Calu3 (cell line): ENCODE measurements around the gene DLGAP1. TPM values are rescaled to one million over a fixed set of nuclear protein-coding genes. Genes with fewer than 3 reads are reported as not detected.

Source experiments
- BruUV-seq: library from RNA; stranded (reverse); fragments of 400-500 nt; replicated peaks from 2 replicates; lab custom pipeline; 2021; lab: Mats Ljungman, UMichigan
- CTCF ChIA-PET: fragments of 300-600 bp; sonication (Branson Sonifier 250); formaldehyde crosslinking; loops from one replicate; lab custom pipeline; 2022; ENCODE audit warnings: antibody characterized with exemption; lab: Charles Lee
- DNase-seq: peaks from one replicate; pipeline ENCODE4 v3.0.0; 2022
- H3K27ac Mint-ChIP-seq: one replicate; pipeline ENCODE4 v1.8.0; 2022; ENCODE audit warnings: mixed read lengths; ENCODE audit not compliant: unreplicated experiment
- H3K27me3 Mint-ChIP-seq: one replicate; pipeline ENCODE4 v1.8.0; 2022; ENCODE audit warnings: mixed read lengths; ENCODE audit not compliant: unreplicated experiment
- H3K36me3 Mint-ChIP-seq: one replicate; pipeline ENCODE4 v1.8.0; 2022; ENCODE audit warnings: mild to moderate bottlenecking, moderate library complexity, mixed read lengths; ENCODE audit not compliant: insufficient read depth, unreplicated experiment
- H3K4me1 Mint-ChIP-seq: one replicate; pipeline ENCODE4 v1.8.0; 2022; ENCODE audit warnings: mild to moderate bottlenecking, low read depth, mixed read lengths; ENCODE audit not compliant: unreplicated experiment
- H3K4me3 Mint-ChIP-seq: one replicate; pipeline ENCODE4 v1.8.0; 2022; ENCODE audit warnings: mild to moderate bottlenecking, low read depth, moderate library complexity, mixed read lengths; ENCODE audit not compliant: unreplicated experiment
- H3K9me3 Mint-ChIP-seq: one replicate; pipeline ENCODE4 v1.8.0; 2022; ENCODE audit warnings: low read depth, mixed read lengths; ENCODE audit not compliant: unreplicated experiment
- CTCF ChIP-seq: fragments of 200-600 bp; IDR thresholded peaks from one replicate; pipeline ENCODE4 v1.8.0; 2022; ENCODE audit warnings: antibody characterized with exemption; ENCODE audit not compliant: unreplicated experiment
- intact Hi-C: fragments of 100-400 bp; cut with micrococcal nuclease; formaldehyde crosslinking; loops from one replicate; pipeline ENCODE4 v1.10.0; 2022; ENCODE audit not compliant: unreplicated experiment
- total RNA-seq: library from RNA; stranded (reverse); gene quantifications from 2 replicates; pipeline ENCODE4 v1.2.3, GENCODE V29; 2022

The DLGAP1 gene
- total RNA-seq, 1 experiment from 2014 or later: 9.0 TPM

GRCh38 chr18:3960977-3961376 is 494.1 kb downstream of the DLGAP1 start:
- Mint-ChIP-seq H3K27me3 (no peaks in the 10 kb centered on the region), H3K9me3 (no peaks in the 10 kb centered on the region), H3K27ac (no peak overlapping the region), H3K36me3 (no peaks in the 10 kb centered on the region), H3K4me1 (peaks cover 1% of the 10 kb centered on the region), H3K4me3 (no peak overlapping the region)
- no peak for TF ChIP-seq CTCF
- no TSS peak for BruUV-seq
- DNase-seq: no peak
- intact Hi-C loops: no loop called here
- CTCF ChIA-PET: no interaction called here

- Mint-ChIP-seq H3K36me3 (no peaks in the 10 kb centered on the region), H3K9me3 (no peaks in the 10 kb centered on the region), H3K4me1 (no peaks in the 10 kb centered on the region), H3K27me3 (no peaks in the 10 kb centered on the region), H3K27ac (no peak overlapping the region), H3K4me3 (no peak overlapping the region)
- DNase-seq: no peak
- intact Hi-C loops: no loop called here
- CTCF ChIA-PET: no interaction called here
- no peak for TF ChIP-seq CTCF
- BruUV-seq: no TSS peak
Measured at GRCh38 chr18:3960142-3960541, 495.0 kb downstream of the DLGAP1 start.

GRCh38 chr18:3952031-3952430 is 503.1 kb downstream of the DLGAP1 start:
- CTCF ChIA-PET: no interaction called here
- no peaks in the 10 kb centered on the region for H3K4me1 Mint-ChIP-seq
- DNase-seq: no peak
- no peak overlapping the region for H3K4me3 Mint-ChIP-seq
- no TSS peak for BruUV-seq
- intact Hi-C loops: no loop called here
- H3K27ac Mint-ChIP-seq: no peak overlapping the region
- TF ChIP-seq CTCF: no peak
- no peaks in the 10 kb centered on the region for H3K36me3 Mint-ChIP-seq
- no peaks in the 10 kb centered on the region for H3K27me3 Mint-ChIP-seq
- no peaks in the 10 kb centered on the region for H3K9me3 Mint-ChIP-seq

GRCh38 chr18:3950668-3951404 is 504.3 kb downstream of the DLGAP1 start:
- BruUV-seq: no TSS peak
- TF ChIP-seq CTCF: no peak
- no peaks in the 10 kb centered on the region for H3K9me3 Mint-ChIP-seq
- H3K36me3 Mint-ChIP-seq: no peaks in the 10 kb centered on the region
- no peak overlapping the region for H3K4me3 Mint-ChIP-seq
- no peaks in the 10 kb centered on the region for H3K27me3 Mint-ChIP-seq
- no peak overlapping the region for H3K27ac Mint-ChIP-seq
- CTCF ChIA-PET: no interaction called here
- H3K4me1 Mint-ChIP-seq: no peaks in the 10 kb centered on the region
- intact Hi-C loops: no loop called here
- no peak for DNase-seq
